GM15510 (cell line): ENCODE measurements around the gene NPAS1.

Source experiments
- POLR2A ChIP-seq: IDR thresholded peaks from 3 replicates; pipeline ENCODE4 v1.6.1; 2011; ENCODE audit warnings: borderline replicate concordance; ENCODE audit not compliant: insufficient read length; ENCODE audit errors: extremely low read depth

Gene NPAS1

DNA sequence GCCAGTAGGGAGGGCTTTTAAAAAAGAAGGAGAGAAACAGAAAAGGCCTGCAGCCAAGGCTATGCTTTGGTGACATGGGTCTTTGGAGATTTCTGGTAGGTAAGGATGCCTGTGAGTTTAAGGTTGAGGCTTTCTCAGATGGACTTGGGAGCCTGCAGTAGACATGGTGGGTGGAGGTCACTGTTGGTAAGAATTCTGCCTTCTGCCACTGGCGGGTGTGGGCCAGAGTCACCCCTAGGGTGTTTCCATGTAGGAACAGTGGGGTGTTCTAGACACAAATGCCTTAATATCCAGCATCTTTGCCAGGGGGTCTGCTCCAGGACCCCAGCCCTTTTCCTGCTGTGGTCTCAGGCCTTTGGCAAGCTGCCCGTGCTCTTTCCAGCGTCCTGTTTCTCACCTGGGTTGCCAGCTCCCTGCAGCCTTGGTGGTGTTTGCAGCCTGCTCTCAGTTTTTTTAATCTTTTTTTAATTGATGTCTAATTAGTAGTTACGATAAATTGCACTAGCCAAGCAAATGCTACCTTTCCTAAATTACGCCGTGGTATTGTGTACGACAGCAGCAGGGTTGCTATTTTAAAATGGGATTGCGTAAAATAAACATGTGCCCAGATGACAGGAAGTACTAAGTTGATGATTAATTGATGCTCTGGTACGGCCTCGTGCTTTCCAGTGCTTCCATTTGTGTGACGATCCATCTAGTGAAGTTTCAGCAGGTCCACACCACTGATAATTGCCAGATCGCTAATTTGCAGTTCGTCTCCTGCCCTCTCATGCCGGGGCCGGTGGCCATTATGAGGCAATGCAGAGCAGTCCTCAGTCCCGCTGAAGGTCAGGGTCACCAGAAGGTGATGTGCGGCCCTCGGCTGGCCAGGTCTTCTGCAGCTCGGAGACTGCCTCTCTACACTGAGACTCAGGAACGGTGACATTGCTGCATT lies 35.3 kb upstream of the NPAS1 start:
- no peak for TF ChIP-seq POLR2A

DNA sequence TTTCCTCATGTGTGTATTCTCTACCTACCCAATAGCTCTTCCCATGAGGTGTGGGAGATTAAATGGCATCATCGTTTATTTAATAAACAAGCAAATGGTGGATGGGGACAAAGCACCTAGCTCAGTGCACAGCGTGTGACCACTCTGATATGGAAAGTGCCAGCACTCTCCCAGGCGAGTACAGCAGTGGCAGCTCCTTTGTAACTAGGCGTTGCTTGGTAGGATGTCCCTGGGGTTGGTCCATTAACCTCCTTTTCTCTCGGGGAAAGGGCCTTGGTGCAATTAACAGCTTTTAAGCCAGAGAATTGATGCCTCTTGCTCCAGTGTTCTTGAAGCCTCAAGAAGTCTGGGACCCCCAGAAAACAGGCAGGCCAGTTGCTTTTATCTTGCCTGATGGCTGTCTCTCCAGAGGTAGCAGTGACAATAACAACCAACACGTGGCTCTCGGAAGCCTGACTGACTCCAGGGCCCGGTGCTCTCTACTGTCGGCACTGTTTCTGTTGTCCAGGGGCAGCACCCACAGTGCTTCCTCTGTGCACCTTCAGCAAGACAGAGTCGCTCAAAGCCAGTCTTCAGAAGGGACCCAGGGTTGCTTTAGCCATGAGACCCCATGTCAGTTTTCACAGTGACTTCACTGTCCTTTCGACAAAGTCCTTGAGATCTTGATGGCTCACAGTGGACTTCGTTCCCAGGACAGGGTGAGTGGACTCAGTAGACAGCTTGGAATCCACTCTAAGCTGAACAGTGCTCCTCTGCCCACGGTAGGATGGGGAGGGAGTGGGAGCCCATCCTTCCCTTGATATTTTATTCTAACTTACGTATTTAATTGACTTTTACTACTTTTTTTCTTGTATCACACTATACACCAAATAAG lies 33.9 kb upstream of the NPAS1 start:
- no peak for TF ChIP-seq POLR2A

DNA sequence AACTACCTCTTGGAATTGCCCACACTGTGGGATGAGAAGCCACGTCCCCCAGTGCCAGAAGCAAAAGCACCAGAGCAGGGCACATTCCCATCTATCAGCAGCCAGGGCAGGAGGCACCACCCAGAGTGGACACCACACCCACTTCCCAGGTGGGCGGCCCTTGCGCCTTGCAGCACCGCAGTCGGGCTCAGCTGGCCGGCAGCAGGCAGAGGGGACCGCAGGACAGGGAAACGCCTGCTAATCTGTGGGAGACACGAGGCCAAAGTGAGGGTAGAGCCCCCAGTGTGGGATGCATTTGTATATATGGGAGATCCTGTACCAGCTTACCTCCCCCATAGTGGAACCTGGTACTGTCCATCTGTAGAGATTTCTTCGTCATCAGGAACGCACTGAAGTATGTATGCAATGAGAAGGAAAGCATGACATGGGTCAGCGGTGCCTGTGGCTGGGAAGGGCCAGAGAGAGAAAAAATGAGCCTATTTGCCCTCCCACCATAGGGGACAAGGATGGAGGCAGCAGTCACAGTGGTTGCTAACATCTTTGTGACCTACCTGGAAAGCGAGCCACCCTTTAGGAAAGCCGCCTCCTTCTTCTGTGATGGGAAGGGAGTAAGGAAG lies 30.9 kb upstream of the NPAS1 start:
- TF ChIP-seq POLR2A: no peak

DNA sequence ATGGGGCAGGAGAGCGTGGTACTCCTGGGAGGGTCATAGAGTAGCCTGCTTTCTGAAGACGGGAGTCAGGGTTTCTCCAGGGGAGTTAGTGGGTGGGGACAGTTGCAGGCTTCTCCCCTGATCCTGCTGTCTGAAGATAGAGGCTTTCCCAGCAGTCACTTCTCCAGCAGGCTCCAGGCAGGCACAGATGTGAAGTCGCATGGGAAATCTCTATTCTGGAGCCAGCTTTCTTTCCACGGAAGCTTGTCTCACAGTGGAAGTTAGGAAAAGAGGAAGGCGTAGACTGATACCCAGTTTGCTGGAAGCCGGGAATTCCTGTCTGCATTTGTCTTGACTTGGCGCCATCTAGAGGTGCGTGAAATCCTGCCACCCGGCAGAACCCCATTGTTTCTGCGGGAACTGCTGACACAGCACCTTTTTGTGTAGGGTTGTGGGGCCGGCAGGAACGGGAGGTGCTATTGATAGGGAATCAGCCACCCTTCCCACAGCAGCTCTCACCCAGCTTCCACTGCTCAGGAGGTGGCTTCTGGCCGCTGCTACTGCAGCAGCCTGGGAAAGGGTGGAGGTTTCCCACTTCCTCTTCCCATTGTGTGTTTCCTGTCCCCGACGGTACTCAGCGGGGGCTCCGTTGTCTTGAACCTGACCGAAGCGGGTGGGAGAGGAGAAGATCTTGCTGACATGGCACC lies 28.5 kb upstream of the NPAS1 start:
- no peak for TF ChIP-seq POLR2A

DNA sequence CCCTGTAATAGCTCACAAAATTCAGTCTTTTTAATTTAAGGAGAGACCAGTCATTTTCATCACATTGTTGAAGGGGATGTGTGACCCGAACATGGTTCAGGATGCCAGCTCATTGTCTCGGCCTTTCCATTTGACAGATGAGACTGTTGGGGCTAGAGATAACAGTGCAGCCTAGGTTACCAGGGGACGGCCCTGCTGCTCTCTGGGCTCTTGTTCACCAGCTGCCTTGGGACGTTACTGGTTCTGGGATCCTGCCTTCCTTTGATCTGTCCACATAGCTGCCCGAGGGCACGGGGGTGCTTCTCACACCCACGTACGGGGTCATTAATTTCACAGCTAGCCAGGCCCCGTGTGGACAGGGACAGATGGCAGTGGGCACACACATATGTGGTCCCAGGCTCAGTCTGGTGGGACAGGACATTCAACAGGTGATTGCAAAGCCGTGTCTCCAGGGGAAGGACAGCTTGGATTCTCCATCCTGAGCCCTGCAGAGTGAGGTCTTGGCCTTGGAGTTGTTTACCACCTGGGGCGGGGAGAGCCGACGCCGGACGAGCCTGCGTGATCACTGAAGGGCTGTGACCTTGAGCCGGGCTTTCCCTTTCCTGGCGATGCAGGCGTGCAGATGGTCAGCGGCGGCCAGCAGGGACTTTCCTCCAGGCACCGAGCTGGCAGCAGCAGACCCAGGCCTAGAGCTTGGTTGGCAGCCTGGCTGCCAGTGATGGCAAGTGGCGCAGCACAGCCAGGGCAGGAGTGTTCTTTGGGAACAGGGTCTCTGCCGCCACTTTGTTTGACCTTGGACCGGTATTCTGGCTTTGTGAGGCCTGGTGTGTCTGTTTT lies 26.7 kb upstream of the NPAS1 start:
- no peak for TF ChIP-seq POLR2A

DNA sequence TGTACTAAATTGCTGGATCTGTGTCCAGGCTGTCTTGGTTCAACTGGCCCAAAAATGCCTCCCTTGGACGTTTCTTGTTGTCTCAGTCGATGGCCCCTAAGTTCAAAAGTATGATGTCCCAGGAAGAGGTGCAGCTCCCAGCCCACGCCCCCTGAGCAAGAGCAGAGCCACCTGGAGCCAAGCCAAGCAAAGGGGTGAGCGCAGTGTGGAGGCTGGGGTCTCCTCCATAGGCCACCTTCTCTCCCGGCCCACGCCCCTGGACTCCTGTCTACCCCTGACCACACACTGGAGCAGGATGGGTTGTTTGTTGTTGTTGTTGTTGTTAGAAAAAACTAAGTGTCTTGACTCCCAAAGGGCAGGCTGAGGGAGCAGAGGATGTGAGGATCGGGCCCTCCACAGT lies 26.0 kb upstream of the NPAS1 start:
- no peak for TF ChIP-seq POLR2A

DNA sequence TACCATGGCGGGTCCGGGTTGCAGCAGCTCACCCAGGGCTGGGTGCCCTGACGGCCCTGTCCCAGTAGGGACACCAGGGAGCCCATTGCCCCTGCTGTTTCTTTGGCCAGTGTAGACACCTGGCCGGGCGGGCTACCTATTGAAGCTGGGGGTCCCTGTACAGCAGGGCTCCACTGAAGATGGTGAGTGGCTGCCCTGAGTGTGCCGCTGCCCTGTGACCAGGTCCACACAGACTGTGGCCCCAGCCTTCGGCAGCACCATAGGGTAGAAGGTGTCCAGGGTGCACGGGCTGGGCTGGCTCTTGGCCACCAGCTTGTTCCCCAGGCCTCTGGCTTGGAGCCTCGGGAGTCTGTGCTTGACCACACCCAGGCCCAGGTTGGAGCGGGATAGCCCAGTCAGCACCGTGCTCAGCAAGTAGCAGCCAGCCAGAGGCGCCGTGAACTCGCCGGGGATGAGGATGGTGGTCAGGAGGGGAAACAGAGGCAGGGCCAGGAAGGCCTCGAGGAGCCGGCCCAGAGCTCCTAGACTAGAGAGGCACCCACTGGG lies 25.4 kb upstream of the NPAS1 start:
- no peak for TF ChIP-seq POLR2A

DNA sequence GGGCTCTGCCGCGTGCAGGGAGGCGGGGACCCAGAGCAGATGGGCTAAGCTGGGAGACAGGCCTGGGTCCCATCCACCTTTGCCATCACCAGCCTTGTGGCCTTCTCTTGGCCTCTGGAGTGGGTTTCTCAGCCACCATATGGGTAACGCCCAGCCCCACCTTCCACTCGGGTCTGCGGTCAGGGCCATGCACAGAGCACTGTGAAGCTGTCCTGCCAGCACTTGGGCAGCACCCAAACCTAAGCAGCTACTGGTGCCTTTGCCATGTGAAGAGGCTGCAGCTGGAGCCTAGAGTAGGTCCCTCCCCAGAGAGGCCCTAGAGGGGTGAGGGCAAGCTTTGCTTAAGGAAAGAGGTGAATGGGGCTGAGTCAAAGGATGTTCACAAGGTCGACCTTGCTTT lies 24.1 kb upstream of the NPAS1 start:
- TF ChIP-seq POLR2A: no peak

DNA sequence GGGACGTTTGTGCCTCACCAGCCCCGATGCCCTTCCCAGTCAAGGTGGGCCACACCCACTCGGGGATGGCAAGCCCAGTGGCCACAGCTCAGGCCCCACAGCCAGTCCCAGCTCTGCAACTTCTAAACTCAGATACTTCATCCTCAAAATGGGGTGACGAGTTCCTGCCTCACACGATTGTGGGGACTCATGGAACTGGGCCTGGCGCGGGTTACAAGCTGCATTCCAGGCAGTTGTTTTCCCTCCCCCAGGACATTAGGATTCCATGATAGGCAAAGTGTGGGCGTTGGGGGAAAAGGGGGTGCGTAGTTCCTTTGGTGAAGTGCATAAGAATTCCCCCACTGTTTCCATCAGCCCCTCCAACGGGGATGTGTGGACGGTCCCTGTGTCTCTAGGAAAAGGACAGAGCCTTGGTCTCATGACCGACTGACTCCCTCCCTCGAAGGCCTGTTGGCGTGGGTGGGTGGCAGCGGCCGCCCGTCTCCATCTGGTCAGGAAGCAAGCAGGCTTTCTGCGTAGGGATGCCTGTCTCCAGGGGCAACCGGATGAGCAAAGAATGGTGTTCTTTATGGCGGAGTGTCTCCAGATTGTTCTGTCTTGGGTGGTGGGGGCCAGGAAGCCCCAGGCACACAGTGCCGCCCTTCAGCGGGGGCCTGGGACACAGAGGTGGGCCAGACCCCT lies 21.1 kb upstream of the NPAS1 start:
- no peak for TF ChIP-seq POLR2A

DNA sequence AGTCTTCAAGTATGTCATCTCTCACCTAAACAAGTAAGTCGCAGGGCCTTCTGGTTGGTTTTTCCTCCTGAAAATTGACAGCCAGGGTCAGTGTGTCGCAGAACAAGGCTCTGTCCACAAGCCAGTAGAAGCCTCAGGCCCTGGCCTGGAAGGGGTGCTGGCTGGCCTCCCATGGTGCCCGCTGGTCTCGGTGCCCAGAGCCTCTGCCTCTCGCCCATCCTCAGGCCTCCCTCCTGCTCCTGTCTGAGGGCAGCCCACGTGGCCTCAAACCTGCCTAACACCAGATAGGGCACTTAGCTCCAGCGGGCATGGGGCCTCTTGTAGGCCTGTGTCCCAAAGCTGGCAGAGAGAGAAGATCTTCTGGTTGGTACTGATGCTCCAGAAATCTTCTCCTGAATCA lies 20.3 kb upstream of the NPAS1 start:
- no peak for TF ChIP-seq POLR2A

DNA sequence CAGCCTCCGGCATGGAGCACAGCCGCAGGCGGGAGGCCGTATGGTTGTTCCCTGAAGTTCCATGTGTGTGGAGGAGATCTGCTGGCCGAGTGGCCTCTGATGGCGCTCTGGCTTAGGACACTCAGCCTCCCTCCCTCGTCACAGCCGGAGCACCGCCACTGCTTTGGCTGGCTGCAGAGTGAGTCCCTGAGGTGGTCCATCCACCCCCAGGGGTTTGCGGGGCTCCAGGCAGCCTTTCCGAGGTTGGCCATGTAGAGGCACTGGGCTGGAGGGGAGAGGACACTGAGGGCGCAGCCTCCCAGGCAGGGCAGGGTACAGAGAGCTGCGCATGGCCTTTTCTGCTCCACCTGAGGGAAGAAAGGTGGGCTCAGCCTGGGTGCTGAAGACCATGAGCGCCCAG lies 19.8 kb upstream of the NPAS1 start:
- no peak for TF ChIP-seq POLR2A

DNA sequence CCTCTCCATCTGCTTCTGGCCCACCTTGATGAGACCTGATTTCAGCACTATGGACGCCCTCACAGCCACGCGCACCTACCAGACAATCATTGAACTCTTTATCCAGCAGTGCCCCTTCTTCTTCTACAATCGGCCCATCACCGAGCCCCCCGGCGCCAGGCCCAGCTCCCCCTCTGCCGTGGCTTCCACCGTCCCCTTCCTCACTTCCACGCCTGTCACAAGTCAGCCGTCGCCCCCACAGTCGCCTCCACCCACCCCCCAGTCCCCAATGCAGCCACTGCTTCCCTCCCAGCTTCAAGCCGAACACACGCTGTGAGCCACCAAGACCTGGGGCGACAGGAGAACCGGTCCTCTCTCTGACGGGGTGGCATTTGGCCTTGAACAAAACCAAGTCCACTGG lies 19.3 kb upstream of the NPAS1 start:
- no peak for TF ChIP-seq POLR2A

DNA sequence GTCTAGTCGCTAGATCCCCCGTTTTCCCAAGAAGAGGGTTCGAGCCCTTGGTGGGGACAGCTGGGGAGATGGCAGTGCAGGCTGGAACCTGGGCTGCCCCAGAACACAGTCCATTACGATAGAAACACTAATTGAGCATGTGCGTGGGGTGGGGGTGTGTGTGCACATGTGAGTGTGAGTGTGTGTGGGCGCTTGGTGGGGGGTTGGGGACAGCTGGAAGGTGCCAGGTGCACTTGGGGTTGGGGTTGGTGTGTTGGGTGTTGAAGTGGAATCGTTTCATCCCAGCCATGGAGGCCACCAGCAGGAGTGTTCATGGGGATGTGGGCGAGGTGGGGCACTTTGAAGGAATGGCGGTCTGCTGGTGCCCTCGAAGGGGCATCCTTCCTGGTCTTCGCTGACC lies 18.1 kb upstream of the NPAS1 start:
- no peak for TF ChIP-seq POLR2A

DNA sequence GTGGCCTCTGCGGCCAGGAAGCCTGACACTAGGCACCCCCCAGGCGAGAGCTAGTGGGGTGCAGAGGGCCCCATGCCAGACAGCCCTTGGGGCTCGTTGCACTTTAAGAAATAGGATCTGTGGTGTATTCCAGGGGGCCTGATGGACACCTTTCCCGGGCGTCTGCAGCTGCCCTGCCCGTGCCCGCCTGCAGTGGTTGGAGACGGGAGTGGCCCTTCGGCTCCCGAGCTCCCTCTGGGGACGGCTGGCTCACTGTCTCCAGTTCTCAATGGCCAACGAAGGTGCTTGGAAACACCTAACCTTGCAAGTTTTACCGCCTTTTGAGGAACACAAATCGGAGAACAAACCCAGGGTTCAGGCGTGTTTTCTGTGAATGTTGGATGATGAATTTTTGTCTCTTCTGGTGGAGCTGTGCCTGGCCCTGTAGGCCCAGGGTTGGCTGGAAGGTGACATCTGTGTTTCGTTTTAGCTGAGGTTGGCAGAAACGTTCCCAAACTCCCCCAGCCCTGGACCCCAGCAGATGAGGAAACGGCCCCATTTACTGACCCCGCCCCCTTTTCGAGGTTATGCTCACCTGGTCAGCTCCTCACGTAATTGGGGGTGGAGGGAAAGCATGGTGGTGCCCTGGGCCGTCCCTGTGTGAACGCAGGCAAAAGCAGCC lies 17.4 kb upstream of the NPAS1 start:
- TF ChIP-seq POLR2A: no peak
